ENCODE data around the gene MKRN2OS.

DNA sequence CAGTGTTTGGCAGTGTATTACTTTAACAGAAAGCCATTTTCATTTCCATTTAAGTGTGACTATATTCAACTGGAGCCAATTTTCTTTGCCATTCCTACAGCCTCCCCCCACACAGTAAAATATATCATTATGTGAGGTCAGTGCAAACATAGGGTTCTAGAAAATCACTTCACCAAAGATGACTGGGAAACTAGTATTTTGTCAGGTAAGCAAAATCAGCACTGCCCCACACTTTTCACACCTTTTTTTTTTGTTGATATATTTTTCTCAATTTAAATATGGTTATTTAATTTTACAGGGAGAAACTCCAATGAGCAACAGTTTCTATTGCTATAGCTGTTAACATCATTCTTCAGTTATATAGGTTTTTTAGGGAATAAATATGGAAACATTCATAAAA lies 29.7 kb downstream of the MKRN2OS start:
- TF ChIP-seq, protein P1, sequence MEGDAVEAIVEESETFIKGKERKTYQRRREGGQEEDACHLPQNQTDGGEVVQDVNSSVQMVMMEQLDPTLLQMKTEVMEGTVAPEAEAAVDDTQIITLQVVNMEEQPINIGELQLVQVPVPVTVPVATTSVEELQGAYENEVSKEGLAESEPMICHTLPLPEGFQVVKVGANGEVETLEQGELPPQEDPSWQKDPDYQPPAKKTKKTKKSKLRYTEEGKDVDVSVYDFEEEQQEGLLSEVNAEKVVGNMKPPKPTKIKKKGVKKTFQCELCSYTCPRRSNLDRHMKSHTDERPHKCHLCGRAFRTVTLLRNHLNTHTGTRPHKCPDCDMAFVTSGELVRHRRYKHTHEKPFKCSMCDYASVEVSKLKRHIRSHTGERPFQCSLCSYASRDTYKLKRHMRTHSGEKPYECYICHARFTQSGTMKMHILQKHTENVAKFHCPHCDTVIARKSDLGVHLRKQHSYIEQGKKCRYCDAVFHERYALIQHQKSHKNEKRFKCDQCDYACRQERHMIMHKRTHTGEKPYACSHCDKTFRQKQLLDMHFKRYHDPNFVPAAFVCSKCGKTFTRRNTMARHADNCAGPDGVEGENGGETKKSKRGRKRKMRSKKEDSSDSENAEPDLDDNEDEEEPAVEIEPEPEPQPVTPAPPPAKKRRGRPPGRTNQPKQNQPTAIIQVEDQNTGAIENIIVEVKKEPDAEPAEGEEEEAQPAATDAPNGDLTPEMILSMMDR (optimal IDR thresholded peaks at IDR 0.05 in 1 of 3, IDR thresholded peaks at IDR 0.05 in 1 of 3, conservative IDR thresholded peaks at IDR 0.05 in 1 of 3; ENCODE audit: extremely low read depth in 1 of 3, insufficient read depth in 2 of 3, low read length in 3 of 3), result no peak
- no peak for TF ChIP-seq EZH2 (IDR thresholded peaks at IDR 0.05; ENCODE audit: low read length)
